Loucy (cell line): Measurements from ENCODE around the gene ARHGDIB.

Experiments used
- EZH2phosphoT487 ChIP-seq: fragments of 200-600 bp; IDR thresholded peaks from 2 replicates; pipeline ENCODE4 v1.6.1; 2018; ENCODE audit warnings: antibody characterized with exemption, mild to moderate bottlenecking, moderate library complexity, borderline replicate concordance
- TF ChIP-seq, protein P1 (sequence below): fragments of 200-600 bp; sonication (generic); conservative IDR thresholded peaks from 2 replicates; pipeline ENCODE4 v1.5.1; 2014; ENCODE audit warnings: mild to moderate bottlenecking, antibody characterized with exemption, low read length

DNA sequence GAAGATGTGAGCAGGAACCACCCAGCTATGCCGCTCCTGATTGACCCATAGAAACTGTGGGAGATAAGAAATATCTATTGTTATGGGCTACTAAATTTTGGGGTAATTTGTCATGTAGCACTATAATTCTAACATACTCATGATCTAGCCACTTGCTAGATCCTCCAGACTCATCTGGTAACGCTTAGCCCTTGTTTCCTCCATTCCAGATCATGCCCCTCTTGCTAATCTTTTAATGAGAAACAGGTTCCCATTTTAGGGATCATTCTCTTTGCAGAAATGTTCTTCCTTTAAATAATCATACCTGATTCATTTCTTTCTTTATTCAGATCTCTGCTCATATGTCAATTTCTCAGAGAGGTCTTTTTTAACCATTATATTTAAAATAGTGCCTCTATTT, 3.8 kb upstream of the ARHGDIB start:
- TF ChIP-seq, protein P1, sequence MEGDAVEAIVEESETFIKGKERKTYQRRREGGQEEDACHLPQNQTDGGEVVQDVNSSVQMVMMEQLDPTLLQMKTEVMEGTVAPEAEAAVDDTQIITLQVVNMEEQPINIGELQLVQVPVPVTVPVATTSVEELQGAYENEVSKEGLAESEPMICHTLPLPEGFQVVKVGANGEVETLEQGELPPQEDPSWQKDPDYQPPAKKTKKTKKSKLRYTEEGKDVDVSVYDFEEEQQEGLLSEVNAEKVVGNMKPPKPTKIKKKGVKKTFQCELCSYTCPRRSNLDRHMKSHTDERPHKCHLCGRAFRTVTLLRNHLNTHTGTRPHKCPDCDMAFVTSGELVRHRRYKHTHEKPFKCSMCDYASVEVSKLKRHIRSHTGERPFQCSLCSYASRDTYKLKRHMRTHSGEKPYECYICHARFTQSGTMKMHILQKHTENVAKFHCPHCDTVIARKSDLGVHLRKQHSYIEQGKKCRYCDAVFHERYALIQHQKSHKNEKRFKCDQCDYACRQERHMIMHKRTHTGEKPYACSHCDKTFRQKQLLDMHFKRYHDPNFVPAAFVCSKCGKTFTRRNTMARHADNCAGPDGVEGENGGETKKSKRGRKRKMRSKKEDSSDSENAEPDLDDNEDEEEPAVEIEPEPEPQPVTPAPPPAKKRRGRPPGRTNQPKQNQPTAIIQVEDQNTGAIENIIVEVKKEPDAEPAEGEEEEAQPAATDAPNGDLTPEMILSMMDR: no peak
- no peak for TF ChIP-seq EZH2phosphoT487
